ENCODE results near the gene MRPL32. TPM values are rescaled to one million over a fixed set of nuclear protein-coding genes. Genes with fewer than 3 reads are reported as not detected.
A peak's percentile ranks its signal among the peaks of the same experiment; 100 is the strongest.

Gene MRPL32
- polyA plus RNA-seq, 6 donors from 2014 or later: 19.8 to 55.5 (median 45.4) TPM

DNA sequence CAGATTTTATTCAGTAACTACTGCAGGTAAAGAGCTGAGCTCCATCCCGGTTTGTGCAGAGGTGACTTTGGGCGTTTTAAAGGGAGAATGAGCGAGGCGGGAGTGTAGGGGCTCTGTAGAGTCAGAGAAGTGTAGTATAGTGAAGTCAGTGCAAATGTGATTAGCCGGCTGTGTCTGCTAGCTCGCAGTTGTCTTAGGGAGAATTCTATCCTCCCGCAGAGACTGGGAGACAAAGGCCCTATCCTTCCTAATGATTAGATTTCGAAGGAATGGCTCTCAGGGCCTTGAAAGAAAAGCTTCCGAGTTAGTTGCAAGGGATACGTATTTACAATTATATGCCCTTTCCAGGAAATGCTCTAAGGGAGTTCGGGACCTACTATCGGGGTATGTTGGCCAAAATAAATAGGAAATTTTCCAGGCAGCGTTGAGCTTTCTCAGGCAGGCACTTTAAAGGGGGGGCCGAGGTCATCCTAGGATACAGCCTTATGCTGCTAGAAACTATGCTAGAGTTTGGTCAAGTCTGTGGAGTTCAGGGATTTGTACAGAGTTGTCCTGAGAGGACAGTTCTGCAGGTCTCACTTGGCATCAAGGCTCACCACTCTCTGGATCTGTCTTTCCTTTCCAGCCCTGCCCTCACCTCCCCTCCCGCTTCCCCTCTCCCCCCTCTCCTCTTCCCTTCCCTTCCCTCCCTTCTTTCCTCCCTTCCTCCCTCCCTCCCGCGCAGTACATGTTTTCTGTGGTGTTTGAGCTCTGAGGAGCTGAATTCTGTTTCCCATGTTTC is 825 bp downstream of the MRPL32 start:
- peak overlapping the region; percentile 91 to 99 (median 96) for H3K27ac Mint-ChIP-seq
- peaks cover 0 to 13% of the 10 kb centered on the region in 2 donors for H3K36me3 Mint-ChIP-seq
- no peaks in the 10 kb centered on the region for H3K27me3 Mint-ChIP-seq
- H3K4me3 Mint-ChIP-seq: peak overlapping the region; percentile 95 to 100 (median 98)
- H3K4me1 Mint-ChIP-seq: peaks cover 30 to 51% (median 38%) of the 10 kb centered on the region in 3 donors
- ATAC-seq (ENCODE audit: low read depth in 2 of 2) (no peak), DNase-seq (no peak)
- H3K9me3 Mint-ChIP-seq: no peaks in the 10 kb centered on the region

DNA sequence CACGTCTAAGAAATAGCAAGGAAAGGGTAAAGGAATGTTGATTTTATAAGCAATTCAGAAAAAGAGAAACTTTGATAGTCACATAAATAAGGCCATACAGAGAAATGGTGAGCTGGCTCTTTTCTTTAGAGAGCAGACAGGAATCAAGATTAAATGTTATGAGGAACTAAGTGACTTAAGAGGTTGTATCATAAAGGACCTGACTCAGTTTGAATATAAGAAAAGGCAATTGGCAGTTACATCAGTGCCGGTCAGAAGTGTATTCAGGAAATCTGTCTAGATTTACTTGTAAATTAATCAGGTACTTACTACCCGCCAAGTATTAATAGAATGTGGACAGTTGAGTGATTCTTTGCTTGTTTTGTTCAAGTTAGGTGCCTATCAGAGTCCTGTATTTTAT is 2.1 kb downstream of the MRPL32 start:
- no peak for ATAC-seq (ENCODE audit: low read depth in 2 of 2)
- Mint-ChIP-seq H3K27me3 (no peaks in the 10 kb centered on the region), H3K4me3 (peak overlapping the region in 6 of 8 donors; percentile 5 to 99 (median 51)), H3K9me3 (no peaks in the 10 kb centered on the region), H3K4me1 (peaks cover 25 to 42% (median 31%) of the 10 kb centered on the region in 3 donors), H3K27ac (peak overlapping the region in 1 of 6 donors; percentile 44), H3K36me3 (peaks cover 4 to 13% of the 10 kb centered on the region in 2 donors)
- DNase-seq: no peak

DNA sequence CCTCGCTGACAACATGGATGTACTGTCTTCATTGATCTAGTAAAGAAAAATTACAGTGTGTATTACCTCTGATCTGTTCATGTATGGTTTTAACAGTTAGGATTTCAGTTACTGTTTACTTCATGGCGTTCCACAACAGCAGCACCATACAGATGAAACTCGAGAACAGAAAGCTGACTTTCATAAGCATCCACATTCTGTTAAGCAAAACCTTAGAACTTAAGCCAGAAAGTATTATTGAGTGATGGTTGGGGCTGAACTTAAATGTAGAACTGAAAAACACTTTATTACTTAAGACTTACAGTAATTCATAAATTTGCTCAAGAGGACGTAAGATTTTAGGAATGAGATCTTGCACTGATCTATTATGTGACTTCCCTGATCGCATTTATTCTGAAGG is 3.7 kb downstream of the MRPL32 start:
- DNase-seq (no peak), ATAC-seq (ENCODE audit: low read depth in 2 of 2) (no peak)
- peaks cover 18 to 28% (median 23%) of the 10 kb centered on the region in 3 donors for H3K4me1 Mint-ChIP-seq
- peak overlapping the region in 1 of 8 donors; percentile 13 for H3K4me3 Mint-ChIP-seq
- H3K27ac Mint-ChIP-seq: peak overlapping the region in 1 of 6 donors; percentile 15
- H3K27me3 Mint-ChIP-seq: no peaks in the 10 kb centered on the region
- peaks cover 4 to 13% of the 10 kb centered on the region in 2 donors for H3K36me3 Mint-ChIP-seq
- H3K9me3 Mint-ChIP-seq: no peaks in the 10 kb centered on the region

DNA sequence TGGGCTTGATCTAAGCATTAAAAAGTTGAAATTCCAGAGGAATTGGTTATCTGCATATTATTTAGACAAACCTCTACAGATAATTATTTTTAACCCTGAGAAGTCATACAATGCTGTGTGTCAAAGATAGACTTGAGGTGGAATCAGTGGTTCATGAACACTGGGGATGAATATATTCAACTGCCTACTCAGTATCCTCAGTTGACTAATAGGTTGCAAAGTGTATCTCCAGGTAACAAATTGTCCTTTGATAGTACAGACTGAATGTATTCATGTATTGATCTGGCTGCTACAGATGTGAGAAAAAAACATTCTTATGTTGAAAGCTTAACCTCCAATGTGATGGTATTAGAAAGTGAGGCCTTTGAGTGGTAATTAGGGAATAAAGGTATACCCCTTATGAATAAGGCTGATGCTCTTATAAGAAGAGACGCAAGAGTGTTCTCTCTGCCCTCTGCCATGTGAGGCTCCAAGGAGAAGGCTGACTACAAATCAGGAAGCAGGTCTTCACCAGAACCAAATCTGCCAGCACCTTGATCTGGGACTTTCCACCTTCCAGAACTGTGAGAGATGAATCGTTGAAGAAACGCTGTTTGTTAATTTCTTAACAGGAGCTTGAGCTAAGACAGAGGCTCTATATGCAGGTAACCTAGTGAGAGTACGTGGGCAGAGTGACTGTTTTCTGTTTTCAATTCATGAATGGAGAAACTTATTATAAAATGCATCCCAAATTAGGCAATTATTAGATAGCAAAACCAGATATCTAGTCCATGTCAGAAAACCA is 7.5 kb downstream of the MRPL32 start:
- H3K36me3 Mint-ChIP-seq: peaks cover 4 to 7% of the 10 kb centered on the region in 2 donors
- DNase-seq (no peak), ATAC-seq (ENCODE audit: low read depth in 2 of 2) (no peak)
- H3K4me3 Mint-ChIP-seq: no peak overlapping the region
- H3K4me1 Mint-ChIP-seq: peaks cover 0 to 4% (median 0%) of the 10 kb centered on the region in 3 donors
- no peaks in the 10 kb centered on the region for H3K9me3 Mint-ChIP-seq
- H3K27ac Mint-ChIP-seq: no peak overlapping the region
- no peaks in the 10 kb centered on the region for H3K27me3 Mint-ChIP-seq

DNA sequence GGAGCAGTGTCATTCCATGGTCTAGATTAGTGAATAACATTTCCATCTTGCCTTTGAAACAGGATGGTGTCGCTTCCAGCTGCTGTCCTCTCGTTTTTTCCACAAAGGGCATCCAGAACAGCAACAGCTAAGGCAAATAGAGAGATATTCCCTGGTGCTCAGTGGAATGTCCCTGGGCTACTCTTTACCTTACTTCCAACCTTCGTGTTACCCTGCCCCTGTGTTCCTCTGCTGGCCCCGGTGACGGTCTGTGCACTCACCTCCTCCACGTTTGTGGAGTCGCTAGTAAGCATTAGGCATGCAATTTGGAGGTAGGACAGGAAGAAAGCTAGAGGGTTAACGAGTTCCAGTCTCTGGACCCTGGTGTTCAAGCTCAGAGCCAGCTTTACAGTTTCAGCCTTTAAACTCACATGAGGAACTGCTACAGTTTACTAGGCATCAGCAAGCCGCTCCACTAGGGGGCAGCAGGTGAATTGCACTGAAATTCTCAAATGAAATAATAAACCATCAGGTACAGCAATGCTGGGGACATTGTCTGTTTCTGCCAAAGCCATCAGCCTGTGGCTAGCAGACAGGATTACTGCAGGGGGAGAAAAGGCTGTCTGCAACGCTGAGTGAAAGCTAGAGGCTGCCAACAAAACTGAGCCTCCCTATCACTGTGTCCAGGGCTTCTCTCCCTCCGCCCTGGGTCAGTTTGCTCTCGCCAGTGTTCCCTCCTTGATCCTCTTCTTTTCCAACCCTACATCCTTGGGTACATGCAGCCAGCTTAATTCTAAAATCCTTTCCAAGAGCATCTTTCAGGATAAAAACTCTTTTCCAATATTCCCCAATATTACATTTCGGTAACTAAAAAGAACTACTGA is 9.0 kb downstream of the MRPL32 start:
- no peaks in the 10 kb centered on the region for H3K27me3 Mint-ChIP-seq
- H3K4me3 Mint-ChIP-seq: no peak overlapping the region
- ATAC-seq (ENCODE audit: low read depth in 2 of 2) (peak; percentile 70 to 79), DNase-seq (peak; percentile 58)
- H3K36me3 Mint-ChIP-seq: peaks cover 4 to 7% of the 10 kb centered on the region in 2 donors
- H3K4me1 Mint-ChIP-seq: peaks cover 0 to 7% (median 5%) of the 10 kb centered on the region in 3 donors
- H3K27ac Mint-ChIP-seq: no peak overlapping the region
- no peaks in the 10 kb centered on the region for H3K9me3 Mint-ChIP-seq

DNA sequence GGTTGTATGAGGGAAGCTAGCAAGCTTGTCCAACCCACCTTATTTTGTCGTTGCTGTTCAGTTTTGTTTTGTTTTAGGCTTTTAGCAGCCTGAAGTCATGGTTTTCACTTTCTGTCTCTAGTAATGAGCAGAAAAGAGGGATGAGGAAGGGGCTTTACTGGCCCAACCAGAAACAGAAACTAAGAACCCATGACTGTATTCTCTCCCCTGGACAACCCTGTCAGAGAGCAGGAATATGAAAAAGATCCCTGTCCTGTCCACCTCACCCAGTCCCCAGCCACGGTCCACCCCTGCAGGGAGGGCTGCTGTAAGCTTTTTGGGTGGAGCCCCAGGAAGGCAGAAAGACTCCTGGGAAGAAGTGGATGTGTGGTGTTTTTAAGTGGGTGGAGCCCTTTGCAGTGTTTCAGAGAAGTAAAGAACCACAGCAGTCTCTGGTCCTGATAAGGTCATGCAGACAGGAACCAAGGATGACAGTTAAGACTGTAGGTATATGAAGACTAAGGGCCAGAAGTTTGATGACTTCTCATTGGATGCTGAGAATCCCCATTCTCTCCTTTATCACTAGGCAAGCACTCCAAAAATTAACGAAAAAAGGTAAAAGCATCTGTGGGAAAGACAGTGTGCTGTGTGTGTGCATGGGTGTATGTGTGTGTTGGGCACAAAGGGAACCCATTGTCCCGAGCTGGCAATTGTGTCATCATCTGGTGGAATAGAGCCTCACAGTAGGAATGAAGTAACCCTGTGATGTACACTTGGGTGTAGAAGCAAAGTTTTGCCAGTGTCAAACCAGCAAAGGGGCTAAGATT is 13.8 kb downstream of the MRPL32 start:
- Mint-ChIP-seq H3K9me3 (no peaks in the 10 kb centered on the region), H3K27me3 (peaks cover 0 to 7% (median 7%) of the 10 kb centered on the region in 3 donors), H3K27ac (peak overlapping the region in 2 of 6 donors; percentile 62 to 73), H3K4me1 (peaks cover 0 to 8% (median 5%) of the 10 kb centered on the region in 3 donors), H3K36me3 (no peaks in the 10 kb centered on the region), H3K4me3 (peak overlapping the region in 4 of 8 donors; percentile 7 to 74 (median 54))
- ATAC-seq (ENCODE audit: low read depth in 2 of 2): peak in 1 of 2 donors; percentile 25
- no peak for DNase-seq

DNA sequence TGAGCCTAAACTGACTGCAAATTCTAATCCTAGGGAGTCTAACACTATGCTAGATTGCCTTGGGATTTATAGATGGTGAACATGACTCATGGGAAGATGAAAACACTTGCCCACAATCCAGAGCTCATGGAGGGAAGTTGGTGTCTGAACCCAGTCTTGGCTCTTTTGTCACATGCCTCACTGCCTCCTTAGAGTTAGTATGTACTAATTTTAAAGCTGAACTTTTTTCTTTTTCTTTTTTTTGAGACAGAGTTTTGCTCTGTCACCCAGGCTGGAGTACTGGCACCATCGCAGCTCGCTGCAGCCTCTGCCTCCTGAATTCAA is 14.4 kb downstream of the MRPL32 start:
- no peak overlapping the region for H3K27ac Mint-ChIP-seq
- H3K36me3 Mint-ChIP-seq: no peaks in the 10 kb centered on the region
- no peaks in the 10 kb centered on the region for H3K9me3 Mint-ChIP-seq
- no peak overlapping the region for H3K4me3 Mint-ChIP-seq
- peaks cover 0 to 7% (median 7%) of the 10 kb centered on the region in 3 donors for H3K27me3 Mint-ChIP-seq
- DNase-seq (no peak), ATAC-seq (ENCODE audit: low read depth in 2 of 2) (no peak)
- peaks cover 0 to 8% (median 5%) of the 10 kb centered on the region in 3 donors for H3K4me1 Mint-ChIP-seq

DNA sequence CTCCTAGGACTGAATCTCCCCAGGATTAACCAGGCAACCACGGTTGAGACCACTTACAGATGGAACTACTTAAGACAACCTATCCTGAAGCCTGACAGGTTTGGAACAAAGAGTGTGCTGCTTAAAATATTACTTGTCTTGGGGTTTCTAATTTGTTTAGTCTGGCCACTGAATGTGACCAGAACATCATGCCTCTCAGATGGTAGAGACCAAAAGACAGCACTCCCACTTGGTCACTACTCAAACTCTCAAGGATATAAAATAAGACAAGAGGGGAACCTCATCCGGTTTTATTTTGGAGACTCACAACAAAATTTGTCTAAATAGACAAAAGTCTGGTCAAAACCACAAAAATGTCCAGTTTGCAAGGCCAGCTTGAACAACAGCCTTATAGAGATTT is 15.3 kb downstream of the MRPL32 start:
- no peaks in the 10 kb centered on the region for H3K9me3 Mint-ChIP-seq
- peaks cover 0 to 8% (median 5%) of the 10 kb centered on the region in 3 donors for H3K4me1 Mint-ChIP-seq
- ATAC-seq (ENCODE audit: low read depth in 2 of 2) (no peak), DNase-seq (no peak)
- H3K27ac Mint-ChIP-seq: no peak overlapping the region
- H3K4me3 Mint-ChIP-seq: no peak overlapping the region
- H3K36me3 Mint-ChIP-seq: no peaks in the 10 kb centered on the region
- H3K27me3 Mint-ChIP-seq: peaks cover 0 to 7% (median 7%) of the 10 kb centered on the region in 3 donors

DNA sequence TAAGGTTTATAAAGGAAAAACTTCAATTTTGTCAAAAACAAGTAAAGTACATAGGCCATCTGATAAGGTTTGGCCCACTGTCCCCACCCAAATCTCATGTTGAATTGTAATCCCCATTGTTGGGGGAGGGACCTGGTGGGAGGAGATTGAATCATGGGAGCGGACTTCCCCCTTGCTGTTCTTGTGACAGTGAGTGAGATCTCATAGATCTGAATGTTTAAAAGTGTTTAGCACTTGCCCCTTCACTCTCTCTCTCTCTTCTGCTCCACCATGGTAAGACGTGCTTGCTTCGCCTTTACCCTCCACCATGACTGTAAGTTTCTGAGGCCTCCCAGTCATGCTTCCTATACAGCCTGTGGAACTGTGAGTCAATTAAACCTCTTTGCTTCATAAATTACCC is 18.2 kb downstream of the MRPL32 start:
- Mint-ChIP-seq H3K4me1 (peaks cover 0 to 8% (median 5%) of the 10 kb centered on the region in 3 donors), H3K27me3 (peaks cover 4 to 7% (median 7%) of the 10 kb centered on the region in 3 donors), H3K27ac (no peak overlapping the region), H3K36me3 (no peaks in the 10 kb centered on the region), H3K9me3 (peaks cover 0 to 7% (median 3%) of the 10 kb centered on the region in 7 donors), H3K4me3 (no peak overlapping the region)
- DNase-seq: no peak
- no peak for ATAC-seq (ENCODE audit: low read depth in 2 of 2)

DNA sequence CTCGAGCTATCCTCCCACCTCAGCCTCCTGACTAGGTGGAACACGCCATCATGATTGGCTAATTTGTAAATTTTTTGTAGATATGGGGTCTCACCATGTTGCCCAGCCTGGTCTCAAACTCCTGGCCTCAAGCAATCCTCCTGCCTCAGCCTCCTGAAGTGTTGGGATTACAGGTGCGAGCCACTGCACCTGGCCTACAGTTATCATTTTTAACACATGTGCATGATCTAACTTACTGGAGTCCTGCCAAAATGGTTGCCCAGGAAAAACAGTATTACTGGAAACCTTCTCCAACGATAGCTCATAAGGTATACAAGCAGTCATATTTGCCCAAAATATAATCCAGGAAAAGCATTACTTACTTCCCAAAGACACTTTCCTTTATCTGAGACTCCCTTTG is 20.2 kb downstream of the MRPL32 start:
- Mint-ChIP-seq H3K4me1 (no peaks in the 10 kb centered on the region), H3K27me3 (peaks cover 4 to 12% (median 11%) of the 10 kb centered on the region in 3 donors), H3K36me3 (peaks cover 5 to 7% of the 10 kb centered on the region in 2 donors), H3K4me3 (no peak overlapping the region), H3K9me3 (peaks cover 0 to 25% (median 12%) of the 10 kb centered on the region in 7 donors), H3K27ac (no peak overlapping the region)
- ATAC-seq (ENCODE audit: low read depth in 2 of 2) (no peak), DNase-seq (no peak)

DNA sequence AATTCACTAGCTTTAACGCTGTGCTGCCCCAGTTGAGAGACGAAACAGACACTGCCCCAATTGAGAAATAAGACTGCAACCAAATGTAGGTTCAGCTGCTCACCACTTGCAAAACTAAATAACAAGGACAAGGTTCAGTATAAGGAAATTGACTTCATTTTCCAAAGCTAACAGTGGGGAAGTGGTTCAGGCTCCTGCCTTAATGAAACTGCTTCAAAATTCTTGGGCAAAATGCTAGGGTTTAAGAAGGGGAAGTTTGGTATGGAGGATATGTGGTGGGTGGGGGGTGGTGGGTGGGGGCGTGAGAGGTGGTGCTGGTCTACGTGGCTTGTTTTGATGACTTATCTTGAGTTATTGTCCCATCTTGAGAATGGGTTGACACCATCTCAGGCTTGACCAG is 21.8 kb downstream of the MRPL32 start:
- DNase-seq: no peak
- peaks cover 0 to 26% (median 12%) of the 10 kb centered on the region in 7 donors for H3K9me3 Mint-ChIP-seq
- no peak for ATAC-seq (ENCODE audit: low read depth in 2 of 2)
- H3K4me1 Mint-ChIP-seq: no peaks in the 10 kb centered on the region
- peaks cover 4 to 14% (median 13%) of the 10 kb centered on the region in 3 donors for H3K27me3 Mint-ChIP-seq
- no peak overlapping the region for H3K27ac Mint-ChIP-seq
- H3K4me3 Mint-ChIP-seq: no peak overlapping the region
- peaks cover 7 to 8% of the 10 kb centered on the region in 2 donors for H3K36me3 Mint-ChIP-seq

DNA sequence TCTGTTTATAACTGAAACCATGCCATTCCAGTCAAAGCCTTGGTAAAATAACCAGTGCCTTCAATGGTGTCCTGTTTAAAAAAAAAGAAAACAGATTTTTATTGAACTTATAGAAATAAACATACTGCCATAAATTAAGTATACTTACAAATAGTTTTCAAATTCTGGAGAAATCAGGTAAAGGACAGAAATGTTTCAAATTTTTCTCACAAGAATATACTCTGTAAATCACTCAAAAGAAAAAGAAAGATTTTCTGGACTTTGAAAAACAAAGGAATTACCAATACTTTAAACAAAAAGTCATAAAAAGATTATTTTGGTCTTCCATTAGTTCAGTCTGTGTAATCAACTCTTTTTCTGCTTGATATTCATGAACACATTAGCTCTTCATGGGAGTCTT is 23.9 kb downstream of the MRPL32 start:
- H3K4me1 Mint-ChIP-seq: no peaks in the 10 kb centered on the region
- ATAC-seq (ENCODE audit: low read depth in 2 of 2): no peak
- H3K9me3 Mint-ChIP-seq: peaks cover 0 to 26% (median 14%) of the 10 kb centered on the region in 7 donors
- no peak overlapping the region for H3K27ac Mint-ChIP-seq
- peaks cover 7 to 20% (median 14%) of the 10 kb centered on the region in 3 donors for H3K27me3 Mint-ChIP-seq
- DNase-seq: no peak
- H3K36me3 Mint-ChIP-seq: peaks cover 7 to 8% of the 10 kb centered on the region in 2 donors
- no peak overlapping the region for H3K4me3 Mint-ChIP-seq
